OCI-M1 (cell line): ENCODE results near the gene FGG.

Experiments
- DNase-seq: peaks from one replicate; lab custom pipeline; 2025; lab: John Stamatoyannopoulos, UW

Gene FGG

DNA sequence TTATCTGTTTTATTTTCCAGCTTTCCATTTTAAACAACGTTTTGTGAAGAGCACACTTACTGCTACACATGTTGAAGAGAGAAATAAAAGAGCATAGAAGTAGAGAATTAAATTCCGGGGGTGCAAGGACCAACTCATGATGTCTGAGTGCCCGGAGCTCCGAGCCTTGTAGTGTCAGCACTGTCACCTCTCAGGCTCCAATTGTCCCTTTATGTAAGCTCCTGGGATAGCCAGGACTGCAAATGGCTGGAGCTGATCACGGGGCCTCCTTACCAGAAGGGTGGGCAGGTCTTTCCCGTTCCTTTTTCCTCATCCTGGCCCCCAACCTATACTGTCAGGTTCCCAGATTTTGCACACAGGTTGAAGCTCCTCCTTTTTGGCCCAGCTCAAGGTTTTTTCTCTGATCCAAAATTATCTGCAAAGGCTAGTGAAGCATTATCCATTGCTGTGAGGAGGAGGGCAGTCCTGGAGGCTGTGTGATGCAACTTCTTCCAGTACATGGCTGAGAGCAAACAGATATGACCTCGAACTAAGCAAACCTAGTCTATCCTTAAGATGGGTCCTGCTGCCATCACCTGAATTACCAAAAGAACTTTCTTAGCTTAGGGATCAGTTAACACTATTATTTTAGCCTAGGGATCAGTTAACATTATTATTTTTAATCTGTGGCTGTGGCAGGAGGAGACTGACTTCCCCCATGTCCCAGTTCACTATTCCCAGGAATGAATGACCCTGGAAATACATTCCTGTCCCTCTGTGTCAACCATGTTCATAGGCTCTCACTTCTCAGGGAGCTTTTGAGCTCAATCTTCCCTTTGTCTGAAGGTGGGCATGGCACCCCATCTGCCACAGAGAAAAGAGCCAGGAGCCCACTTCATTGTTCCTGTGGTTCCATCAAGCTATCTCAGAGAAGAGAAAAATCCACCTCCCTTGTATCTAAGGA lies at the start of gene FGG:
FGG (minus strand) TSS at position 185 of the 943 bp plus-strand sequence; CDS start at position 138, 47 bp downstream.
- DNase-seq = peak; percentile 60

GRCh38 chr4:154660052-154660451 lies 47.6 kb upstream of the FGG start:
- DNase-seq = no peak

DNA sequence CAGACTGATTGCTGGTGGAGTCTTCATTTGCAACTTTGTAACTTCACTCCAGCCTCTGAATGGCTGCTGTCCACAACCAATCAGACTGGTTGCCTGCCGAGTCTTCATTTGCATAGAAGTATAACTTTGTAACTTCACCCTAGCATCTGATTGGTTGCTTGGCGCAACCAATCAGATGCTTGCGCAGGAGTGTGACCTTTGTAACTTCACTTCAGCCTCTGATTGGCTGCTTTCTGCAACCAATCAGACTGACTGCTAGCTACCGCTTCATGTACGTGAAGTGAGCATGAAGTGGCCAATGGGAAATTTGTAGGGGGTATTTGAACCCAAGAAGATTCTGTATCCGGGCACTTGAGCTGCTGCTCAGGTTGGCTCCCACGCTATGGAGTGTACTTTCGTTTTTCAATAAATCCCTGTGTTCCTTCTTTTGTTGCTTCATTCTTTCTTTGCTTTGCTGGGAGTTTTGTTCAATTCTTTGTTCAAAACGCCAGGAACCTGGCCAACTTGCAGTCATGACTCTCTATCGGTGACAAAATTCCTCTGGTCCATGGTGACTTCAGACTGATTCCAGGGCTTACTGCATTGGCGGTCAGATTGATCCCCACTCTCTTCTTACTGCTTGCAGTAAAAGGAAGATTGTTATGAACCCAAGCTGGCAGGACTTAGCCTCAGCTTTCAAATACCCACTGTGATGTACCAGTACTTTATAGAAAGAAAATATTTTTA lies 46.4 kb upstream of the FGG start:
- no peak for DNase-seq

- DNase-seq = no peak
These were observed 31.0 kb upstream of the FGG start for GRCh38 chr4:154643493-154643892.

DNA sequence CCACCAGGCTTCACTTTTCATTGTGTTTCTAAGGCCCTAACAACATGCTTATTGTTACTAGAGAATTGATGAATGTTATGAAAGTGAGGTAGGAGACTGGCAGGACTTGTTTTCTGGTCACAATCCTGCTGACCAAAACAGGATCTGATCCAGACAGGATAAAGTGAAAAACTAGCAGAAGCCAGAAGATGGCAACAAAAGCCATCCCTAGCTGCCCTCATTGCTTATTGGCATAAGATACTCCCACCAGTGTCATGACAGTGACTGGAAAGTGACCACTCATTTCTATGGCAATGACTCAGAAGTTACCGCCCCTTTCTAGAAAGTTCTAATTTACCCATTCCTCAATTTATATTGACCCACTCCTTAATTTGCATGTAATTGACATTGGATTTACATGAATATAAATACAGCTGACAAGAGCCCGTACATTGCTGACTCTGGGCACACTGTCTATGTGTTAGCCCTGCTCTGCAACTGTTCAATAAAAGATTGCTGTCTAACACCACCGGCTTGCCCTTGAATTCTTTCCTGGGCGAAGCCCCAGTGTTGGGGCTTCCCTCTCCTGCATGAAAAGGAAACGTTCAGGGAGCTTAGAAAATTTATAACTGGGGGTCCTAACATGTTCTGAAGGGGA lies 30.0 kb upstream of the FGG start:
- DNase-seq = peak; percentile 62

GRCh38 chr4:154640999-154641398 lies 28.5 kb upstream of the FGG start:
- DNase-seq = peak; percentile 78

DNA sequence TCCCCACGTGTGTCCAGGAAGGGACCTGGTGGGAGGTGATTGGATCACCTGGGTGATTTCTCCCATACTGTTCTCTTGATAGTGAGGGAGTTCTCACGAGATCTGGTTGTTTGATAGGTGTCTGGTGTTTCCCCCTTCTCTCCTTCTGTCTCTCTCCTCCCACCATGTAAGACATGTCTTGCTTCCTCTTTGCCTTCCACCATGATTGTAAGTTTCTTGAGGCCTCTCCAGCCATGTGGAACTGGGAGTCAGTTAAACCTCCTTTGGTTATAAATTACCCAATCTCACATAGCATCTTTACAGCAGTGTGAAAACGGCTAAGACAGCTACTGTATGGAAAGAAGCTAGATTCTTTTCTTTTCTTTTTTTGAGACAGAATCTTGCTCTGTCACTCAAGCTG lies 21.6 kb upstream of the FGG start:
- DNase-seq = peak; percentile 45

DNA sequence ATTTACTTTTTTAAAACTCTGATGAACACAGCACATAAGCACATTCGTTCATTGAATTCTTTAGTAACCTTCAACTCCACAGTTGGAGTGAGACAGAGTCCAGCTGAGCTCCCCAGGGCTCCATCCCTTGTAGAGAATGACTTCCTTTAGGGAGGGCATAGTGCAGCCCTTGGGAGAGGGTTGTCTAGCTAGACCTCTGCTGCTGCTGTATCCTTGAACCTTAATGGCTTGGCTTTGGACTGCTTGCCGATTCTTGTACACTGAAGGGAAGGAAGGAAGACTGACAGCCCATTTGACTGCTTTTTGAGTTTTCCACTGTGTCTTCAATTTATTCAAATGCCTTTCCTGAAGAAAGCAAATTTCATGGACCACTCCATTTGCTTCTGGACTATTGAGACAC lies 19.4 kb upstream of the FGG start:
- DNase-seq = no peak

DNA sequence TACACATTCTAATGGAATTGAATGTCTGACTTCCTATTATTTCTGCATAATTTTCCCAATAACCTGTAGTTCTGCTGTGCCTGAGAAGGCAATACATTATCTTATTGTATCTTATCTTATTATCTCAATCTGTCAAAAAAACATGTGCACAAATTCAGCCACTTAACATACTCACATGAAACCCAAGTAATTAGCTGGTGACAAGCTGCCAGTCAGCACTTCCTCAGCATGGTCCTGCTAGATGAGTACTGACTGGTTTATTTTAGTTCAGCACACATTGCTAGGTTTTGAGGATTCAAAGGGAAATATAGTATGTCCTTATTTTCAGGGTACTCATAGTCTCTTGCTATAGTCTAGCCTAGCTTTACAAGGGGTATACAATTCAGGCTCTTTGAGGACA lies 17.9 kb upstream of the FGG start:
- no peak for DNase-seq

- peak; percentile 61 for DNase-seq
These were observed 14.5 kb upstream of the FGG start for GRCh38 chr4:154626793-154627484.

GRCh38 chr4:154625971-154626370 lies 13.5 kb upstream of the FGG start:
- no peak for DNase-seq

DNA sequence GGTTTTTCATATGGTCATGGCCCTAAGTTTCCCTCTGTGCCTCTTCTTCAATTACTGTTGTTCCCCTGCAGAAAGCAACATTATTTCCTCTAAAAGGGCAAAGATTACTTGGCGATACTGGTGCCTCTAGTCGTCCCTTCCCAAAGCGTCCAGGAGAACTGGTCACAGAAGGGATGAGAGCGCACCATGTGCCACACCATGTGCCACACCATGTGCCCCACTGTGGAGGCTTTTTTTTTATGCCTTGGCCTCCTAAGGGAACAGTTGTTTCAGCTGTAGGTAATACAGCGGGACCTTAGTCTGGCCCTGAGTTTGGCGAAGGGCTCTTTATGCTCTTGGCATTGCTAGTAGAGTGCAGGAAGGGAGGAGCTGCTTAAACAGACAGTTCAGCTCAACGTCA lies 11.5 kb upstream of the FGG start:
- DNase-seq = no peak

DNA sequence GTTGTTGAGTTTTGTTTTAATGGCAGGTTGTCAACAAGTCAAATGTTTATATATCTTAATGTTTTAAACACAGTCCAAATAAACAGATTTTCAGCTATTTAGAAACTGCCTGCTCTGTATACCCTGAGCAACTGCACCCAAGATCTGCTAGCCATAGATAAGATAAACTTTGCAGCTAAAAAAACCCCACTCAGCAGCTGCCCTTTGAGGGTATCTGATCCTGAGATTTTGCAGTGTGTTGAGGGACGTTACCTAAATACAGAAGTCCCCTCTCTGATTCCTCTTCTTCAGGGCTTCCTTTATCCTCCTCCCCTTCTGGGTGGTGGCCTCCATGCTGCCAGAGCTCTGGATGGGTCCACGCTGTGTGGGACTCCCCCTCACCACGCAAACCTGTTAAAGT lies 11.0 kb upstream of the FGG start:
- DNase-seq = peak; percentile 62

DNA sequence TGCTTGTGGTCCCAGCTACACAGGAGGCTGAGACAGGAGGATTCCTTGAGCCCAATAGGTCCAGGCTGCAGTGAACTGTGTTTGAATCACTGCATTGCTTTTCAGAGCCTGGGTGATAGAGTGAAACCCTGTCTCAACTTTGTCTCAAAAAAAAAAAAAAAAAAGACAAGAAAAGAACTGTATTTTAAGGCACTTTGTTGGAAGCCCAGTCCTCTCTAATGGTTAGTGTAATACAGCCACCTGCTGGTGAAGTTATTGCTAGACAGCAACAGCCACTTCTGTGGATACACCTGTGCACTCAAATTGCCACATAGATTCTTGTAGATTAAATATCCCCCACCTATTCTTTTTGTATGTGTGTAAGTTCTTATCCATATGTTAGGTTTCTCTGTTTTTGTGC lies 10.1 kb upstream of the FGG start:
- DNase-seq = peak; percentile 81

- no peak for DNase-seq
These were observed 7.7 kb upstream of the FGG start for GRCh38 chr4:154620111-154620510.

- peak; percentile 90 for DNase-seq
These were observed 6.4 kb upstream of the FGG start for GRCh38 chr4:154618708-154619315.

DNA sequence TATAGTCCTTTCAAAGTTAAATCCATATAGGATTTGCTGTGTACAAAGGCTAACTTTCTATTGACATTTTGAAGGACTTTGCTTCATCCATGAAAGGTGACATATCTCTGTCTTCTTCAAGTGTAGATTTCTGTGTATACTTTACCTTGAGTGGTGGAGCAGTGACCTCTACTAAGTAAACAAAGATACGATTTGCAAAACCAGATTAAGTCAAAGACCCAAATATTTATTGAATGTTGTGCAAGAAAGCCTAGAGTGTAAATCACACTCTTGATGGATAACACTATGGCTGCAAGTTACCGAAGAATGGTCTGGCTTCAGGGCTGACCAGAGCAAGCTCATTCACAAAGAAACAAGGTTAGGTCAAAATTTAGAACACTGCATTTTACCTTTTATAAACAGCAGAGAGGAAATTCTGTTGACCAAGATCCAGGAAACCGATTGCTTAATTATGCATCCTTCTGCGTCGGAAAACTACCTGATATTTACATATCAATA lies 5.4 kb upstream of the FGG start:
- DNase-seq = no peak

DNA sequence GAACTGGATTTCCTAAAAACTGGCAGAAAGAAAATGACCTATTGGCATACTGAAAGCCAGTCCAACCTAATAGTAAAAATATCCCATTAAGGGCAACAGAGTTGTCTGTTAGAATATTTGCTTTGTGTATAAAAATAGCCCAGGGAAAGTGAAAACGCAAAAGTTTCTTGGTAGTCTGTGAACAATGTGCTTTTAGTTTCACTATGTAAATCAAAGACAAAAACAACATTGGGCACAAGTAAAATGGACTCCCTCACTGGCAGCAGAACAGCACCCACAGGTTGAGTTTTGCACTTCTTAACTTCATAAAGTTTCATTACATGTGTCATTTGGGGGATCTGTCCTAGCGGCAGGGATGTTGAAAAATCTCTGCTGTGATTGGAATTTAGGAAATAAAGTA lies 4.3 kb upstream of the FGG start:
- DNase-seq = peak; percentile 63

- no peak for DNase-seq
These were observed 3.8 kb upstream of the FGG start for GRCh38 chr4:154616287-154616686.

GRCh38 chr4:154615211-154615610 lies 2.8 kb upstream of the FGG start:
- no peak for DNase-seq

- no peak for DNase-seq
These were observed 1.9 kb upstream of the FGG start for GRCh38 chr4:154614306-154614705.
